NCI-H1092 (cell line): ENCODE results near the gene C2orf42.
"Not testable (repeated sequence)": the region's sequence is repeated elsewhere in the genome, so short reads cannot be mapped to it uniquely, and the experiment has no call there.

Experiments
- DNase-seq: peaks from one replicate; lab custom pipeline; 2025; lab: John Stamatoyannopoulos, UW

C2orf42 gene

DNA sequence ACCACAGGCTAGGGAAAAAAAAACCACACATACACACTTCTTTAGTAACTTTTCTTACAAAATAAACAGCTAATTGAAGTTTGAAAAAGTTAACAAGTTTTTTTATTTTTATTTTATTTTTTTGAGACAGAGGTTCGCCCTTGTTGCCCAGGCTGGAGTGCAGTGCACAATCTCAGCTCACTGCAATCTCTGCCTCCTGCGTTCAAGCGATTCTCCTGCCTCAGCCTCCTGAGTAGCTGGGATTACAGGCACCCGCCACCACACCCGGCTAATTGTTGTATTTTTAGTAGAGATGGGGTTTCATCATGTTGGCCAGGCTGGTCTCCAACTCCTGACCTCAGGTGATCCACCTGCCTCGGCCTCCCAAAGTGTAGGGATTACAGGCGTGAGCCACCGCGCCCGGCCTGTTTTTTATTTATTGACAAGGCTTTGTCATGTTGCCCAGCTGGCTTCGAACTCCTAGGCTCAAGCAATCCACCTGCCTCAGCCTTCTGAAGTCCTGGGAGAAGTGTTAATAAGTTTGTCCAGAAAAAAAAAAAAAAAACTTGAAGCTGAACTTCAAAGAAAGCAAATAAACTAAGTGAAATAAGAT, 21.1 kb downstream of the C2orf42 start:
- not testable (repeated sequence) for DNase-seq

DNA sequence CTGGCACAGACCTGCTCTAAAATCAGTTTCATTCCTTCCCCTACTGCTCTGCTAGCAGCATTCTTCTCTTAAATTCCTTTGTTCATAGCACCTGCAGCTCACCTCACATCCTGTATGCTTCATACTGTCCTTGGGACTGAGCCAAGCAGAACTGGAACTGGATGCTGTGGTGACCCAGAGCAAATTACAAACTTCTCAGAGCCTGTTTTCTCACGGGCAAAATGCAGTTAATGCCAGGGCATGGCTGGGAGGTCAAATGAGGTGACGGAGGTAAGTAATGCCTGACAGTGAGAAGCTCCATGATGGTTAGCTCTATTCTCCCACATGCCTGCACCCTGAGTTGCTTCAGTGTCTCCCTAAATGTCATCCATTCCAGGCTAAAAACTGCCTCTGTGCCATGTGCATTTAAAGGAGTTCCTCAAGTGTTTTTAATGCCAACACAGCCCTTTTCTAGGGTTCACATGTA, 29.7 kb downstream of the C2orf42 start:
- no peak for DNase-seq

DNA sequence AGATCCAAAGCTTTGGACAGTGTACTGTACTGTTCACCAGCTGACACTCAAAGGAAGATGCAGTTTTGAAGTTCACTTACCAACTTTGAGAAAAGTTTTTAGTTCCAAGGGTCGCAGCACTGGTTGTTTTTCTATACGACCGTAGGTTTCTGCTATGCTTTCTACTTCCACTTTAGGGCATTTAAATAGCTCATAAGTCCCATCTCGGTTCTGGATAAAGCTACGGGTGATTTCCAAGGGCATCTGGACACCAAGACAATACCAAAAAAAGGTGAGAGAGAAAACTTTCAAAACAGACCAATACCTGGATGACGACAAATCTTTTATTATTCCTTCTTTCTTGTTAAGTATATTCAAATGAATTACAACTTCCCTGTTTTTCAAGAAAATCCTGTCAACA, 30.3 kb downstream of the C2orf42 start:
- DNase-seq, result no peak

DNA sequence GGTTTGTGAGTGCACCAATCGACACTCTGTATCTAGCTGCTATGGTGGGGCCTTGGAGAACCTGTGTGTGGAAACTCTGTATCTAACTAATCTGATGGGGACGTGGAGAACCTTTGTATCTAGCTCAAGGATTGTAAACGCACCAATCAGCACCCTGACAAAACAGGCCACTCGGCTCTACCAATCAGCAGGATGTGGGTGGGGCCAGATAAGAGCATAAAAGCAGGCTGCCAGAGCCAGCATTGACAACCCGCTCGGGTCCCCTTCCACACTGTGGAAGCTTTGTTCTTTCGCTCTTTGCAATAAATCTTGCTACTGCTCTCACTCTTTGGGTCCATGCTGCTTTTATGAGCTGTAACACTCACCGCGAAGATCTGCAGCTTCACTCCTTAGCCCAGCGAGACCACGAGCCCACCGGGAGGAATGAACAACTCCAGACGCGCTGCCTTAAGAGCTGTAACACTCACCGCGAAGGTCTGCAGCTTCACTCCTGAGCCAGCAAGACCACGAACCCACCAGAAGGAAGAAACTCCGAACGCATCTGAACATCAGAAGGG, 41.6 kb downstream of the C2orf42 start:
- DNase-seq, result not testable (repeated sequence)

DNA sequence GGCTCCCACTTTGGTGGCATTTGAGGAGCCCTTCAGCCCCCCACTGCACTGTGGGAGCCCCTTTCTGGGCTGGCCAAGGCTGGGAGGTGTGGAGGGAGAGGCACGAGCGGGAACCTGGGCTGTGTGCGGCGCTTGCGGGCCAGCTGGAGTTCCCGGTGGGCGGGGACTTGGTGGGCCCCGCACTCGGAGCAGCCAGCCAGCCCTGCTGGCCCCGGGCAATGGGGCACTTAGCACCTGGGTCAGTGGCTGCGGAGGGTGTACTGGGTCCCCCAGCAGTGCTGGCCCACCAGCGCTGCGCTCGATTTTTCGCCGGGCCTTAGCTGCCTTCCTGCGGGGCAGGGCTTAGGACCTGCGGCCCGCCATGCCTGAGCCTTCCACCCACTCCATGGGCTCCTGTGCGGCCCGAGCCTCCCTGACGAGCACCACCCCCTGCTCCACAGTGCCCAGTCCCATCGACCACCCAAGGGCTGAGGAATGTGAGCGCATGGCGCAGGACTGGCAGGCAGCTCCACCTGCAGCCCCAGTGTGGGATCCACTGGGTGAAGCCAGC, 42.5 kb downstream of the C2orf42 start:
- DNase-seq, result not testable (repeated sequence)

DNA sequence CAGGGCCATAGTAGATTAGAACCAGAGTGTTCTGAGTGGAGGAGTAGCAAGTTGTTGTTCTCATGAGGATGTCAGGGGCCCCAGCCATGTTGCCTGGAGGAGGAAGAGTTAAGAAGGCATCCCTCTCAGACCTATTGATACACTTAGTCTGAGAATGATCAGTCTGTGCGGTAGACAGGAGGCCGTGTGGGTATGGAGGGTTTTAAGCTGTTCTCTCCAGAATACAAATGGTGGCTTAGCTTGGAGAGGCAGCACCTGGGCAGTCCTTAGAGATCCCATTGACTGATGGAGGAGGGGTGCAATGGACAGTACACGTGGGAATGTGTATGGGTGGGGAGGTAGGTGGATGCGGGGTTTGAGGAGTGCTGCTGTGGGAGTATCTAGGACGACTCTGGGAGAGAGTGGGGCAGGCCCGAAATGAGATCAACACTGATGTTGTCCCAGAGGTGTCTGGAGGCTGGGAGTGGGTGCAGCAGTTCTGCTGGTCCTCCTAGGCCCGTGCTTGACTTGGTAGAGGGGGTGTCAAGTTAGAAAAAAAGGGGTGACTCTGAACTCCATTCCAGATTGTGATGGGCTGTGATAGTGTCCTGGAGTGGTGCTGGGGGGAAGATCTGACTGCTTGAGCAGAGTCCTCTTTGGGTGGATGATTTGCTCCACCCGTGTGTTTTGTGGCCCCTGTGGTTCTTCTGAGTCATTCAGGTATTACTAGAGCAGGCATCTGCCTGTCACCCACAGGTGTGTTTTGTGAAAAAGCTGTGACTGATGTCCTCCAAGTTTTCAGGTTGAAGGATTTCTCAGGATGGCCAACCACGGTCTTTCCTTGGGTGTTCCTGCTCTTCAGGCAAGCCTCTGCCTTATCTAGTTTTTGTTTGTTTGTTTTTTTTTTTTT, 44.7 kb downstream of the C2orf42 start:
- no peak for DNase-seq

DNA sequence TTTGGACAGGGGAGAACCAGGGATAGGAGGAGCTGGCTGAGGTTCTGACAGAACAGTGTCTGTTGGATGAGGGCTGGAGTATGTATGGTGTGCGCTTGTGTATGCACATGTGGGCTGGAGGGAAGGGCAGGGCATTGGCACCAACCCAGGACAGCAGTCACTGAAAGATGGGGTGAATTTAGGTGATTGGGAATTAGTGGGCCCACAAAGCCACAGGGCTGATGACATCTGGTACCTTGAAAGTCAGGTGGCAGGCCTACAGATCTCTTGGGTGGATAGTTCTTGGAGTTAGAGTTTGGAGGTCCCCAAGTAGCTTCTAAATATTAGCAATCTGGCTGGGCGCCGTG, 45.7 kb downstream of the C2orf42 start:
- no peak for DNase-seq

DNA sequence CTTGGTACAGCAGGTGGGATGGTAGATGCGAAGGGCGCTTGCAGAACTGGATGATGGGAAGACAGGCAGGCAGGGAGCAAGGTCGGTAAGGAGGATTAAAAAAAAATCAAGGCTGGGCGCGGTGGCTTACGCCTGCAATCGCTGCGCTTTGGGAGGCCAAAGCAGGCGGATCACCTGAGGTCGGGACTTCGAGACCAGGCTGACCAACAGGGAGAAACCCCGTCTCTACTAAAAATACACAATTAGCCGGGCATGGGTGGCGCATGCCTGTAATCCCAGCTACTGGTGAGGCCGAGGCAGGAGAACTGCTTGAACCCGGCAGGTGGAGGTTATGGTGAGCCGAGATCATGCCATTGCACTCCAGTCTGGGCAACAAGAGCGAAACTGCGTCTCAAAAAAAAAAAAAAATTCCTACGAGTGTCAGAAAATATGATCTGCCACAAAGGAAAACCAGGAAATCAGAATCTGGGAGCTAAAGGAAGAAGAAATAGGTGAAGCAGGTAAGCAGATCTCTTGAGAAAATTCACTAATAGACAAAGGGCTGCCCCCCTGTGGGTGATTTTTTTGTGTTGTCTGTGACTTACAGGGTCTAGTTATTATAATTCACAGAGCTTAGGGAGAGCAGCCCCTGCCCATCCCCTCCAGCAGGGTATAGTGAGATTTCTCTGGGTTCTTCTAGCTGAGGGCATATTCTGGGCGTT, 46.2 kb downstream of the C2orf42 start:
- no peak for DNase-seq

DNA sequence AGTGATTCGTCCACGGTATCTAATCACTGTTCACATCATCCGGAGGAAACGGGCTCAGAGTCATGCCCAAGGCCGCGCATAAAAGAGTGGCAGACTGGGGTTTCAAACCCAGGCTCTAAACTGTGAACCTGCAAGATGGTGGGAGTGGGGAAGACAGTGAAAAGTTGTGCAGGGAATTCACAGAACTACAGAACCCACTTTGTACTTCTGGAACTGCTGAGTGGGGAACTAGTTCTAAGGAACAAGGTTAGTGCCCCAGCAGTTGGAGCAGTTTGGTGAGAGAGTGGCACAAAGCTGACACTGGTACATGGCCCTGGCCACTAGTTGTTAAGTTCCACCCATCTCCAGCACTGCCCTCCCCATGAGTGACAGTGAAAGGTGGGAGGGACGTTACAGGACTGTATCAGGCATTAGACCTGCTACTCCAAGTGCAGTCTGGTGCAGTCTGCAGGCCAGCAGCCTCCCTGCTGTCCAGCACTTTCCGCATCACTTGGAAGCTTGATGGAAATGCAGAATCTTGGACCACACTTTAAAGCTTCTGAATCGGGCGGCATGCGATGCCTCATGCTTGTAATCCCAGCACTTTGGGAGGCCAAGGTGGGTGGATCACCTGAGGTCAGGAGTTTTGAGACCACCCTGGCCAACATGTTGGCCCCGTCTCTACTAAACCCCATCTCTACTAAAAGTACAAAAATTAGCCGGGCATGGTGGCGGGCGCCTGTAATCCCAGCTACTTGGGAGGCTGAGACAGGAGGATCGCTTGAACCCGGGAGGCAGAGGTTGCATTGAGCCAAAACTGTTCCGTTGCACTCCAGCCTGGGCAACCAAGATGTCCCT, 47.3 kb downstream of the C2orf42 start:
- DNase-seq, result no peak

DNA sequence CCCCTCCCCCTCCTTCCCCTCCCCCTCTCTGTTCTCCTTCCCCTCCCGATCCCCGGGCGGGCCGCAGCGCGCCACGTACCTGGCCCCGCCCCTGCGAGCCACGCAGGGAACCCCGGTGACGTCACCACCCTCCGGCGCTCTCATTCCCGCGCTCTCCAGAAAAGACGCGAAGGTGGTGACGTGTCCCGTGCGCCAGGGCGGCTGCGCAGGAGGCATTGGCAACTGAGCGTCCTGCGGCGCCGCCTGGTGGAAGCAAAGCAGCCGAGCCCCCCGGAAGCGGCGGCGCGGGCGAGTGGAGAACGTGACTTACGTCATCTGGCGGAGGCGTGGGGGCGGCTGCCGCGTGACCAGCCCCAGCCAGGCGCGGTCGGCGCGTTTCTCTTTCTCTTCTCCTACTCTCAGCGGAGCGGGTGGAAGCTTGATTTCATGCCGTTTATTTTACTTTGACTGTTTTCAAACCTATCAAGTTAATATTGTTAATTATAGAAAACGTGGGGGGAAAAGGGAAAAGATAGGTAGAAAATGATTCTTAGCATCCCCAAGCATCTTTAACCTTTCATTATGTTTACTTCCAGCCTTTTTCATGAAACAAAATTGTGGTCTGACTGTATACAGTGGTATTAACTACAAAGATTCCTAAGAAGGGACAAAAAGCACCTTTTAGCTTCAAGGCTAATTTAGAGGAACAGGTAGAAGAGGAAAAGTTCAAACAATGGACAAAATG, 48.1 kb downstream of the C2orf42 start:
- peak; percentile 96 for DNase-seq

DNA sequence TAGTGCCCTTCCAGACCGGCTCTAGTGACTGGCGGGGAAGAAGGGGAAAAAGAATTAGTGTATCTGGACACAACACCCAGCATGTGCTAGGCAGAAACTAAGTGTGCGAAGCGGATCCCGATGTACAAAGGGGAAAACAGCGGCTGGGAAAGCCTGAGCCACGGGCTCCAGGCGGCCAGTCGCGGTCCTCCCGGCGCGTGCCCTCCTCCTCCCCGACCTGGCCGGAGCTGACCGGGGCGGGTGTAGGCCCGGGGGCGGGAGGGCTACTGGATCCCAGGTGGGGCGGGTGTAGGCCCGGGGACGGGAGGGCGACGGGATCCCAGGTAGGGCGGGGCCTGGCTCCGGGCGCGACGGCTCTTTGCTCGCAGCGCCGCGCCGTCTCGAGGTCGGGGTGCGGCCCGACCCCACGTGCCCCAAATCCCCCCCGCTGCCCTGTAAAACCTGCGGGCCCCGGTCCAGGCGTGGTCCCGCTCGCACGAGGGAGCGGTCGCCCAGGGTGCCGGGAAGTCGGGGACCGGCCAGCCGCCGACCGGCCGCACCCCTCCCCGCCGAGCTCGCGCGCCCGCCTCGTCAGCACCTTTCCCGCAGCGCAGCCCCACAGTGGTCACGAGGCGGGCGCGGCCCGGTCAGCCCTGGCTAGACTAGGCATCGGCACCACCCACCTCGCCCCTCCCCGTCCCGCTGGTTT, 48.8 kb downstream of the C2orf42 start:
- DNase-seq, result peak; percentile 20

DNA sequence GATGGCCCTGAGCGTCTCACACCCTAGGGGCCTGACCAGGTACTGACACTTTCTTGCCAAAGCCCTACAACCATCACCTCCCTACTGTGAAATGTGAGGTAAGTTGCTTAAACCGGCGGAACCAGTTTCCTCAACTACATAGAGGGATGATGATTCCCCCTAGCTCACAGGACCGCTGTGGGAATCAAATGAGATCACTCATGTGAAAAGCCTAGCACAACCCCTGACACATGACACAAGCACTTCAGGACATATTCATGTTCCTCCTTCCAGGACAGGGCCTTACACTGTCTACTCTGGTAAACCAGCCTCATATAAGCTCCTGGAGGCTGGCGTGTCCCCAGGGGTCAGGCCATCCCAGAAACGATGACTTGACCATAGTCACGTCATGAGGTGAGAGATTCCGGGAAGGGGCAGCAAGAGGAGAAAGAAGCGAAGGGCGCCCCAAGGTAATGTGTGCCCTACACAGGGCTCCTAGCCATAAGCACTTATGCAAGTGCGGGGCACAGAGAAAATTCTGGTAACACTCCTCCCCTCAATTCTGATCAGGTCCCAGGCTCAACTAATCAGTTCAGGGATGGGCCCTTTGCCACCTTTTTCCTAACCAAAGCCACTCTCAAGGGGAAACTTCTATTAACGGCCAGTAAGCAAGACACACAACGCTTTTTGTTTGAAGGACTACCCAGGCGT, 49.5 kb downstream of the C2orf42 start:
- peak; percentile 2 for DNase-seq

DNA sequence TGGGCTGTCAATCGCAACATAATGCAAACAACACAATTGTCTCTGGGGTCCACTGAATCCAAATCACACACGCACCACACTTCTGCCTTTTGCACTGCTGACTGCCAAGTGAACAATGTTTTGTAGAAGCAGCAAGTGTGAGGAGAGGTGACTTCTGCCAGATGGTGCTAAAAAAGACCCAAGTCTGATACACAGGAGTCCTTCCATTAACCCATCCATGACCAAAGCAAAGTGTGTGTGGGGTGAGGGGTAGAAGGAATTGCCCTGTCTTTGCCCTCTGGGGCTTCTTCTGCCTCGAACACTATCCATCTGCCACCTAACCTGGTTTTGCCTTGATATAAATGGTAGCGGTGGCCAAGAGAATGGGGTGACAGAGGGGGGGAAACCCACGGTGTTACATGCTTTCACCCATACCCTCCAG, 50.0 kb downstream of the C2orf42 start:
- no peak for DNase-seq

DNA sequence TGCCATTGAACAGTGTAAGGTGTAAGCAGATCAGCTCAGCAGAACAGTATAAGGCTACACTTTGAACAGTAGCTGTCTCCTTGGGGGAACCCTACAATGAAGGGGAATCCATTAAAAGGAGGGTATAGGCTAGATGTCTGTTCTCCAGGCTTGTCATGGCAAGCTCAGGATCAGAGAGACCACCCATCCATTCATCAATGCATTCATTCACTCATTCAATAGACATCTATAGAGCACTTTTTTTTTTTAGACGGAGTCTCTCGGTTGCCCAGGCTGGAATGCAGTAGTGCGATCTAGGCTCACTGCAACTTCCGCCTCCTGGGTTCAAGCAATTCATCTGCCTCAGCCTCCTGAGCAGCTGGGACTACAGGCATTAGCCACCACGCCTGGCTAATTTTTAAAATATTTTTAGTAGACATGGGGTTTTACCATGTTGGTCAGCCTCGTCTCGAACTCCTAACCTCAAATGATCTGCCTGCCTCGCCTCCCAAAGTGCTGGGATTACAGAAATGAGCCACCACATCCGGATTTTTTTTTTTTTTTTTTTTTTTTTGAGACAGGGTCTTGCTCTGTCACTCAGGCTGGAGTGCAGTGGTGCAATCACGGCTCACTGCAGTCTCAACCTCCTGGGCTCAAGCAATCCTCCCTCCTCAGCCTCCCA, 56.4 kb downstream of the C2orf42 start:
- not testable (repeated sequence) for DNase-seq

DNA sequence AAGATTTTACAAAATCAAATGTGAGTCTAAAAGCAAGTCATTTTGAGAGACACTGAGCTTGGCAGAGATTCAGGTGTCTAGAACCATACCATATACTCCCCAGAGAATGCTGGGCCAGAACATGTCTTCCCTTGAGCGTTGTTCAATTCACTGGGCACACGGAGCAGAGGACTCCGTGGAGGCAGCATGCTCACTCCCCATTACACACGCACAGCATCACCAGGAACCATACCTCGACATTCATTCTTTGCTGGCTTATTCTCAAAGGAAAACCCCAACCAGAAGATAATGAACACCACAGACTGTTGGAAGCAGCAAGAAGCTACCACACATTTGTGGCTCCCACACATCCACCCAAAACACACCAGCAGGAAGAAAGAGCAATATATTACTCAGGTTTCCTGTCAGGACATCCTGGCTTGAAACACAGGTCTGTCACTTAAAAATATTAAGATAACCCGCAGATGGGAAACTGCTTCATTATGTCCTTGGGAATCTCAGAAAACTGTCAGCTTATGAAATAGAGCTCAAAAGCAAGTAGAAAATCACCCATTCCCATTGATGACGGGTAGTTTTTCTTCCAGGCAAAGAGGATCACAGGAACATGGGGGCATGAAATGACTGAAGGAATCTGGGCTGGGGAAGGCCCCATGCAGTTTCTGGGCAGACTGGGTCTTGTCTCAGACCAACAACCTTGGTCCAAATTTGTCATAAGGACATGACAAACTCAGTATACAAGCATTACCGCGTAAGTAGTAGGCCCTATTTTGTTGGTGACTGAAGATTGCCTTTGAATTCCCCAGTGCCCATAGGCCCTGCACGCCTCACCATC, 57.1 kb downstream of the C2orf42 start:
- DNase-seq, result peak; percentile 42

DNA sequence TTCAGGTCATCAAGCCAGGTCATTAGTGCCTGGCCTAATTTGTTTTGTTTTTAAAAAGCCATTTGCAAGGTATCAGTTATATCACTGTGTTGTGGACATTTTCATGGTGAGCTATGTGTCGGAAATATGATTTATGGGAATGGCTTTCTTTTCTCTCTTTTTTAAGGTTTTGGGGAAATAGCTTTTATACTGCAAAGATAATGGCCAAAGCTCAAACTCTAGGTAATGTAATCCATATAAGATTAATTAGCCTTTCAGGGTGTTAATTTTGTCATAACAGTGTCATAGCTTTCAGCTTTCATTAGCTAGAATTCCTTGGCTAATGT, 57.7 kb downstream of the C2orf42 start:
- DNase-seq, result no peak

DNA sequence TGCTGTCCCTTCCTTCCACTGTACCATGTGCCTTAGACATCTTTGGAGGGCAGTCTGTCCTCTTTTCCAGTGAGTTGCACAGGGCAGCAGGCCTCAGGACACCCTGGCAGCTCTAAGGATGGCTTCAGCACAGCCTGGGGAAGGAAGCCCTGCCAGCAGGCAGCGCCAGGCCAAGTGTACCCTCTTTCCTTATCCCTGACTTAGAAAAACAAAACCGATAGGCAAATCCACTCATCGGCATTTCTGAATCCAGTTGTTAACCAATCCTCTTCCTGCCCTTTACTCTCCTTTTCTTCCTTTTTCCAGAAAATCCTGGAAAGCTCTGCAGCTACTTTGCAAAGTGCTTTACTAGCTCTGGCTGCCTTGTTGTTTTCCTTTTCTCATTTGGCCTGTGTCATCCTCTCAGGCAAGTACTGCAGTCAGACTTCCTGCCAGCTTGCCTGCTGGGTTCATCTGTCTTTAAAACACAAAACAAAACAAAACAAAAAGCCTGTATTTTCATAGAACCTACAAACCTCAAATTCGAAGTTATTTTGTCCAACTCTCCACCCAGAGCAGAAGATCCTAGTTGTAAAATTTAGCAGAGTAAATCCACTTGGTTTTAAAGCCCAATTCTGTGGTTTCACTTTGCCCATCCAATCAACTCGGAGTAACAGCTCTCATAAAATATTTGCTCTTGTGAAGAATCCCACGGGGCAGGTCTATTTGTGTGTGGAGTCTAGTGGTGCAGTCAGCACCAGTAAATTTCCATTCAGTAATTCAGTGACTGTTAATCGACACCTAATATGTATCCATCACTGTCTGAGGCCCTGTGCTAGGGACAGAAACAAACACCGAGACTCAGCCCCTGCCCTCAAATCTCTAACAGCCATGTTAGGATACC, 58.3 kb downstream of the C2orf42 start:
- peak; percentile 53 for DNase-seq
